MCF 10A (cell line): ENCODE data around the gene ZNF445. TPM values are rescaled to one million over a fixed set of nuclear protein-coding genes. Genes with fewer than 3 reads are reported as not detected.

Experiments used
- BruUV-seq: library from RNA; stranded (reverse); fragments of 400-500 nt; replicated peaks from 2 replicates; lab custom pipeline; 2021; lab: Mats Ljungman, UMichigan
- CTCF ChIA-PET: fragments of 300-600 bp; sonication (Branson Sonifier 250); formaldehyde crosslinking; extraction: SDS; loops from one replicate; lab custom pipeline; 2021; ENCODE audit warnings: antibody characterized with exemption, inconsistent platforms; lab: Yijun Ruan, JAX
- POLR2A ChIA-PET: fragments of 300-600, 350-650 bp; sonication (Branson Sonifier 250); formaldehyde crosslinking; extraction: SDS; loops from one replicate; lab custom pipeline; 2020; ENCODE audit warnings: antibody characterized with exemption, inconsistent platforms; lab: Yijun Ruan, JAX
- DNase-seq: peaks from one replicate; pipeline ENCODE4 v3.0.0-alpha.2; 2018; ENCODE audit not compliant: unreplicated experiment
- H3K27ac Mint-ChIP-seq: one replicate; pipeline ENCODE4 v1.8.0; 2022; ENCODE audit warnings: mild to moderate bottlenecking, low read depth, mixed read lengths; ENCODE audit not compliant: unreplicated experiment
- H3K27me3 Mint-ChIP-seq: one replicate; pipeline ENCODE4 v1.8.0; 2022; ENCODE audit warnings: mixed read lengths; ENCODE audit not compliant: insufficient read depth, unreplicated experiment
- H3K36me3 Mint-ChIP-seq: one replicate; pipeline ENCODE4 v1.8.0; 2022; ENCODE audit warnings: mild to moderate bottlenecking, moderate library complexity, mixed read lengths; ENCODE audit not compliant: insufficient read depth, unreplicated experiment
- H3K4me1 Mint-ChIP-seq: one replicate; pipeline ENCODE4 v1.8.0; 2022; ENCODE audit warnings: mixed read lengths; ENCODE audit not compliant: insufficient read depth, unreplicated experiment
- H3K4me3 Mint-ChIP-seq: one replicate; pipeline ENCODE4 v1.8.0; 2022; ENCODE audit warnings: mild to moderate bottlenecking, moderate library complexity, mixed read lengths; ENCODE audit not compliant: unreplicated experiment
- H3K9me3 Mint-ChIP-seq: one replicate; pipeline ENCODE4 v1.8.0; 2022; ENCODE audit warnings: mixed read lengths; ENCODE audit not compliant: unreplicated experiment
- intact Hi-C: fragments of 100-400 bp; cut with micrococcal nuclease; formaldehyde crosslinking; loops from 2 replicates; pipeline ENCODE4 v1.14.1; 2022
- total RNA-seq: library from RNA; stranded (reverse); gene quantifications from 2 replicates; pipeline ENCODE4 v1.2.3, GENCODE V29; 2022
- TF ChIP-seq, protein P1 (sequence below): fragments of 200-600 bp; IDR thresholded peaks from one replicate; pipeline ENCODE4 v1.8.0; 2022; ENCODE audit warnings: antibody characterized with exemption, mild to moderate bottlenecking; ENCODE audit not compliant: unreplicated experiment

The ZNF445 gene
- total RNA-seq, 1 experiment from 2014 or later: 11.0 TPM

GRCh38 chr3:44421280-44421679 lies 56.2 kb downstream of the ZNF445 start:
- Mint-ChIP-seq H3K4me1 (no peaks in the 10 kb centered on the region), H3K36me3 (no peaks in the 10 kb centered on the region), H3K4me3 (no peak overlapping the region), H3K9me3 (no peaks in the 10 kb centered on the region), H3K27ac (no peak overlapping the region), H3K27me3 (no peaks in the 10 kb centered on the region)
- intact Hi-C loops: no loop called here
- ChIA-PET POLR2A (no interaction called here), CTCF (interaction anchor here (0.7 kb wide), 1 partner anchor 71 kb away, joined by 3 read pairs; no protein-coding TSS in a partner anchor)
- no peak for DNase-seq
- TF ChIP-seq, protein P1, sequence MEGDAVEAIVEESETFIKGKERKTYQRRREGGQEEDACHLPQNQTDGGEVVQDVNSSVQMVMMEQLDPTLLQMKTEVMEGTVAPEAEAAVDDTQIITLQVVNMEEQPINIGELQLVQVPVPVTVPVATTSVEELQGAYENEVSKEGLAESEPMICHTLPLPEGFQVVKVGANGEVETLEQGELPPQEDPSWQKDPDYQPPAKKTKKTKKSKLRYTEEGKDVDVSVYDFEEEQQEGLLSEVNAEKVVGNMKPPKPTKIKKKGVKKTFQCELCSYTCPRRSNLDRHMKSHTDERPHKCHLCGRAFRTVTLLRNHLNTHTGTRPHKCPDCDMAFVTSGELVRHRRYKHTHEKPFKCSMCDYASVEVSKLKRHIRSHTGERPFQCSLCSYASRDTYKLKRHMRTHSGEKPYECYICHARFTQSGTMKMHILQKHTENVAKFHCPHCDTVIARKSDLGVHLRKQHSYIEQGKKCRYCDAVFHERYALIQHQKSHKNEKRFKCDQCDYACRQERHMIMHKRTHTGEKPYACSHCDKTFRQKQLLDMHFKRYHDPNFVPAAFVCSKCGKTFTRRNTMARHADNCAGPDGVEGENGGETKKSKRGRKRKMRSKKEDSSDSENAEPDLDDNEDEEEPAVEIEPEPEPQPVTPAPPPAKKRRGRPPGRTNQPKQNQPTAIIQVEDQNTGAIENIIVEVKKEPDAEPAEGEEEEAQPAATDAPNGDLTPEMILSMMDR: no peak
- no TSS peak for BruUV-seq

- no peak for DNase-seq
- intact Hi-C loops: no loop called here
- Mint-ChIP-seq H3K27me3 (no peaks in the 10 kb centered on the region), H3K4me1 (no peaks in the 10 kb centered on the region), H3K27ac (no peak overlapping the region), H3K36me3 (no peaks in the 10 kb centered on the region), H3K9me3 (no peaks in the 10 kb centered on the region), H3K4me3 (no peak overlapping the region)
- TF ChIP-seq, protein P1: no peak
- POLR2A ChIA-PET: no interaction called here
- CTCF ChIA-PET: interaction anchor here (0.7 kb wide), 1 partner anchor 70 kb away, joined by 3 read pairs; no protein-coding TSS in a partner anchor
- BruUV-seq: no TSS peak
Observed at GRCh38 chr3:44420676-44421075, 56.8 kb downstream of the ZNF445 start.

- Mint-ChIP-seq H3K27me3 (no peaks in the 10 kb centered on the region), H3K4me3 (no peak overlapping the region), H3K4me1 (no peaks in the 10 kb centered on the region), H3K9me3 (no peaks in the 10 kb centered on the region), H3K27ac (no peak overlapping the region), H3K36me3 (no peaks in the 10 kb centered on the region)
- CTCF ChIA-PET: no interaction called here
- TF ChIP-seq, protein P1: no peak
- BruUV-seq: no TSS peak
- POLR2A ChIA-PET: no interaction called here
- intact Hi-C loops: no loop called here
- no peak for DNase-seq
Observed at GRCh38 chr3:44419923-44420650, 57.4 kb downstream of the ZNF445 start.

DNA sequence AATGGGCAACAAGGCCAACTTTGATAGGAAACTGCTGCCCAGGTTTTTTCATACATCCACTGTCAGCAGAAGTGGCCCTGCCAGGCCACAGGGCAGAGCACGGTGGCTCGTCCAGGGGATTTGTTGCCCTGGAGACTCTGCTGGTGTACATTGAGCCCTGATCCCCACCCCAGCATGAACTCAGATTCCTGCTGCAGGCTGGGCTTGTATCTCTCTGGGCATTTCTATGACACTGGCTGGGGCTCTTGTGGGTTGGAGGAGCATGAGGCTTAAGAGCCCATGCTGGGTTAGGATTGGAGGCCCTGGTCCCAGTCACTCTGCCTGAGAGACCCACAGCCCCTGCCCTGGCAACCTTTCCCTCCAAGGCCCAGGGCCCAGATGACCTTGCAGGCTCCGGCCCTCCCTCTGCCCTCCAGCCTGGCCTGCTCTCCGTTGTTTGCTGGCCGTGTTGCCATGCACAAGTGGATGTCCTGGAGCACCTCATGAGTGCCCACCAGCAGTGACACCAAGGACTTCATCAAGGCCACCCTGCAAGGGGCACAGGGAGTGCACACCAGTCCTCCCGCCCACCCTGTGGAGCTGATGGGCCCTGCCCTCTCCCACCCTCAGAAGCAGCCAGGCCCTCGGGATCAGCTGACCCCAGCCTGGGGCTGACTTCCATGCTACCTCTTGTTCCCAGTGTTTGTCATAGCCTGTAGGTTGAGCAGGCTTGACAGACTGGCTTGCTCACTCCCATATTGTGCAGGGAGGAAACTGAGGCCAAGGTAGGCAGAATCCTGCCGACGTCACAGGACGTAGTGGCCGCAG lies 58.2 kb downstream of the ZNF445 start:
- no peaks in the 10 kb centered on the region for H3K36me3 Mint-ChIP-seq
- POLR2A ChIA-PET: no interaction called here

More for the DNA sequence above, 58.2 kb downstream of the ZNF445 start:
- no TSS peak for BruUV-seq
- CTCF ChIA-PET: interaction anchor here (0.7 kb wide), 1 partner anchor 71 kb away, joined by 3 read pairs; no protein-coding TSS in a partner anchor
- Mint-ChIP-seq H3K4me1 (no peaks in the 10 kb centered on the region), H3K27me3 (no peaks in the 10 kb centered on the region), H3K27ac (no peak overlapping the region), H3K4me3 (no peak overlapping the region), H3K9me3 (no peaks in the 10 kb centered on the region)
- TF ChIP-seq, protein P1: no peak
- intact Hi-C loops: no loop called here
- DNase-seq: no peak
